ENCODE data around the gene PDILT.
"Not testable (repeated sequence)": the region's sequence is repeated elsewhere in the genome, so short reads cannot be mapped to it uniquely, and the experiment has no call there.

Gene PDILT

DNA sequence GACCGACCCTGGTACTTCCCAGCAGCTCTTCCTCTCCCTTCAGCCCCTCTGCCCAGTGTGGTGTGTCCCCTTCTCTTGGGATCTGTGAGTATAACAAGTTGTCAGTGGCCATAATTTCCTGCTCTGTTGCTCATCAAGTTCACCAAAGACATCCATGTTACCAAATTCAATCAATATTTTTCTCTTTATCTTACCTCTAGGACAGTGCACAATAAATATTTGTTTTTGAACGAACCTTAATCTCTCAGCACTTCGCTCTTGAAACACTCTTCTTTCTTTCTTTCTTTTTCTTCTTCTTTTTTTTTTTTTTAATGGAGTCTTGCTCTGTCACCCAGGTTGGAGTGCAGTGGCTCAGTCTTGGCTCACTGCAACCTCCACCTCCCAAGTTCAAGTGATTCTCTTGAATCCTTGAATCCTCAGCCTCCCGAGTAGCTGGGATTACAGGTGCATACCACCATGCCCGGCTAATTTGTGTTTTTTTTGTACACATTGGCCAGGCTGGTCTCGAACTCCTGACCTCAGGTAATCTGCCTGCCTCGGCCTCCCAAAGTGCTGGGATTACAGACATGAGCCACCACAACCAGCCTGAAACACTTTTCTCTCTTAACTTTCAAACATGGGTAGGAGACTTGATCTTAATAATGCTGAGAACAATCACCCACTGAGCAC, 49.3 kb downstream of the PDILT start:
- FAIRE-seq = no peak

- no peak for FAIRE-seq
Measured at GRCh38 chr16:20353379-20353778, 51.2 kb downstream of the PDILT start.

DNA sequence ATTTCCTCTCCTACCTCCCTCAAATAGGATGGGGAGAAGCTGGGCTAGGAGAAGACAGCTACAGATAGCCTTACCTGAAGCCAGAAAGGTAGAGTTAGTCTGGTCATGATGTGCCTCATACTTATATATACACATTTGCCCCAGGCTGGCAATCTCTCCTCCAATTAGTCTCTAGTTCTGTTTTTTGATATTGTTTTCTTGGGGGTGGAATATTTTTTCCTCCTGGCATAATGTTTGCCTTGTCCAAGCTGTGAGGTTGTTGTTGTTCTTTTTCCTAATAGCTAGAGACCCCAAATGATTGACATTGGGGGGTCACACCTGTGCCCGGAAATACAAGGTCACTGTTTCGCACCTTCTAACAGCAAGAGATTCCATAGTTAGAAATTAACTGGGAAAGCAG, 51.9 kb downstream of the PDILT start, which contains the start of gene UMOD:
Gene UMOD (minus strand): TSS at position 101 of the 400 bp plus-strand sequence. CDS start 1,978 bp downstream, outside the sequence.
- no peak for FAIRE-seq

GRCh38 chr16:20349615-20350014, 54.9 kb downstream of the PDILT start:
- no peak for FAIRE-seq

- FAIRE-seq = no peak
Measured at GRCh38 chr16:20348365-20349185, 56.0 kb downstream of the PDILT start.

DNA sequence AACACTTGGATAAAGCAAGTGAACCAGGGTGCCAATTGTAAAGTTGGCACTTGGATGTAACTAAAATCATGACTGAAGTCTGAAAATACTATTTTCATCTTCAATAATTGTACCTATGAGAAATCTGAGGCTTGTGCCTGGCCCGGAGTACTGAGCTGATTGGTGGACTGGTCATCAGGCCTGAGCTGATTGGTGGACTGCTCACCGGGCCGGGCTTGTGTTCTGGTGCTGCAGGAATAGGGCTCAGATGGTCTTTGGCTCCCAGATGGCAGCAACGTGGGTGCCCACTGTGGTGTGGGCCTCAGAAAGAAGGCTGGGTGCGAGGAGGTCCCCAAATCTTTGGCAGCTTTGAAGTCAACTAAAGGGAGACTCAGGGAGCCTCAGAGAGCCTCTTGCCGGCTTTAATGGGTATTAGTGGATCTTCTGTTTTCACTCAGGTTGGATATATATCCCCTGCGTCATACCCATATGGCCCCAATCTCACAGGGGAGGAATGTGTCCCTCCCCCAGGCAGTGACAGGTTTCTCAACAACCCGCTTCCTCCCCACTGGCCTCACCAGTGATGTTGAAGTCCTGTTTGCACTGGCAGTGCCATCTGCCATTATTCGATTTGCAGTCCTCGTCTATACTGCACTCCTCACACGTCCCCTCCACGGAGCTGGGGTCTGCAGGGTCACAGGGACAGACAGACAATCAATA, 56.7 kb downstream of the PDILT start:
- FAIRE-seq = no peak

- no peak for FAIRE-seq
Measured at GRCh38 chr16:20344611-20345010, 59.9 kb downstream of the PDILT start.

GRCh38 chr16:20339744-20340143, 64.8 kb downstream of the PDILT start:
- no peak for FAIRE-seq

GRCh38 chr16:20336955-20337354, 67.6 kb downstream of the PDILT start:
- FAIRE-seq = no peak

- FAIRE-seq = no peak
Measured at GRCh38 chr16:20334396-20334795, 70.1 kb downstream of the PDILT start.

GRCh38 chr16:20333120-20333519, 71.4 kb downstream of the PDILT start:
- no peak for FAIRE-seq

GRCh38 chr16:20332411-20332810, 72.1 kb downstream of the PDILT start:
- FAIRE-seq = no peak

GRCh38 chr16:20331635-20332034, 72.9 kb downstream of the PDILT start:
- no peak for FAIRE-seq

DNA sequence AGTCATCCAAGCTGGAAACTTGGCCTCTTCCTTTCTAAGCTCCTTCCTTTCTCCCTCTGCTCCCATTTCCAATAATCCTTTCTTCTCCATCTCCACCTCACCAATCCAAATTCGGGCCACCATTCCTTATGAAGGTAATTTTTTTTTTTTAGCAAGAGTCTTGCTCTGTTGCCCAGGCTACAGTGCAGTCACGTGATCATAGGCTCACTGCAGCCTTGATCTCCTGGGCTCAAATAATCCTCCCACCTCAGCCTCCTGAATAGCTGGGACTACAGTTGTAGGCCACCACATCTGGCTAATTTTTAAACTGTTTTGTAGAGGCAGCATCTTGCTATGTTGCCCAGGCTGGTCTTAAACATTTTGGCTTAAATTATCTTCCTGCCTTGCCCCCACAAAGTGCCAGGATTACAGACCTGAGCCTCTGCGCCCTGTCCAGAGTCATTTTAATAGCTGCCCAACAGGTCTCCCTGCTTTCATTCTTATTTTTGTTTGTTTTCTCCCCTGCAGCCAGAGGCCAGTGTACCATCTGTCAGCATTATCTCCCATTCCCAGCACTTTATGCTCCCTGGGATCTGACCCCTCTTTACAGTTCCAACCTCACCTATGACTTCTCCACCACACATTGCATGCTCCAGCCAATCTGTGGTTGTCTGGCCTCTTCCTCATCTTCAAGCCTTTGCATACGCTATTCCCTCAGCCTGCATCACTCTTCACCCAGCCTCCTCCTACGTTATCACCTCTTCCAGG, 75.0 kb downstream of the PDILT start:
- no peak for FAIRE-seq

DNA sequence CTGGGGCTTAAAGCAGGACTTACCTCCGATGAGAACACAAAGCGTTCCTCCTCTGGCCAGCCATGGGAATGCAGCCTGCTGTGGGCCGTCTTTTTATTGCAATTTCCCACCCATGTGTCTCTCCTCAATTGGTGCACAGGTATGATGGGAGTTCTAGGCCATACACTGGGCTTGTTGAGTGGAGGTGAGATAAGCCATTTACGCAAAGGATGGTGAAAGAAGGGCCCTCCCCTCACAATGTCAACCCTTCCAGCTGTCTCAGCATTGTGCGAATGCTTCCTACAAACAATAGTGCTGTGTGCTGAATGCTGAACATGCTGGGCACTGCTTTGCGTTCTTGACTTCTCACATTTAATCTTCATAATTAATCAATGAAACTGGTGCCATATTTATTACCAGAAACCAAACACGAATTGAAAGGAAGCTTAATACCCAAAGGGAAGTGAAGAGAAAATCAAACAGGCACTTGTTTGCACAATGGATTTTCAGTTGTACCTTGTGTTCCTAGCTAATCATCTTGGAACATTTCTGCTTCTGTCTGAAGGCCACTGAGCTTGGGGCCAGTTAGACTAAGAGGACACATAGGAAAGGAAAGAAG, 77.0 kb downstream of the PDILT start, which contains the start of gene GP2:
Gene GP2 (minus strand): TSS at position 70 of the 598 bp plus-strand sequence. CDS start 1,082 bp downstream, outside the sequence.
- FAIRE-seq = no peak

DNA sequence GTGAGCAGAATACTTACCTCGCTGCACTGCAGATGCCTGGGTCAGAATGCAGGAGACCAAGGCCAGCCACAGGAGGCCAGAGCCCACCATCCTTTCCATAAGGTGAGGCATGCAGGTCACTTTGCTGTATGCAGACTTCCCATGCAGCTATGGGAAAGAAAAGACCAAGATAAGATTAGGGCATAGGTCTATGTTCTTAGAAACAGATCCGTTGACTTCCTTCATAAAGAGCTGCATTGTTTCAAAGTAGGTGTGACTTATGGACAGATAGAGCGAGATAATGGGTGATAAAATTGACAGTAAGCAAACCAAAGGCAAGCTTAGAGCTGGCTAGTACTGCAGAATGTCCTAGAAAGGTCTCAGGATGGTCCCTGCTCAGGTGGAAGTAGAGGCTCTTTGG, 78.2 kb downstream of the PDILT start:
- no peak for FAIRE-seq

DNA sequence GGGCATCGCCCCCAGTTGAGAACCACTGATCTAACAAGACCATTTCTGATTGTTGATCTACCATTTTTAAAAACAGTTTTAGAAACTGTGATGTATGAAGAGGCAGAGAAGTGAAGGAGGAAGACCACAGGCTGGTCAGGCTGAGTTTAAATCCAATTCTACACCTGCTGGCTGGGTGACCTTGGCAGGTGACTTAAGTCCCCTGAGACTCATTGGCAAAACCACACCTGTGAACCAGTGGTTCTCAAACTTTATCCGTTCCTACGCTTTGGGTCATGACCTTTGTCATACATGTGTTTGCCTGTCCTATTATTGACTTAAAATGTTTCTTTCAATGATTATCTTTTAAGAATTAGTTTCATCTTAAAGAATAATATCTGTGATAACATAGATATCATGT, 79.5 kb downstream of the PDILT start:
- FAIRE-seq = no peak

DNA sequence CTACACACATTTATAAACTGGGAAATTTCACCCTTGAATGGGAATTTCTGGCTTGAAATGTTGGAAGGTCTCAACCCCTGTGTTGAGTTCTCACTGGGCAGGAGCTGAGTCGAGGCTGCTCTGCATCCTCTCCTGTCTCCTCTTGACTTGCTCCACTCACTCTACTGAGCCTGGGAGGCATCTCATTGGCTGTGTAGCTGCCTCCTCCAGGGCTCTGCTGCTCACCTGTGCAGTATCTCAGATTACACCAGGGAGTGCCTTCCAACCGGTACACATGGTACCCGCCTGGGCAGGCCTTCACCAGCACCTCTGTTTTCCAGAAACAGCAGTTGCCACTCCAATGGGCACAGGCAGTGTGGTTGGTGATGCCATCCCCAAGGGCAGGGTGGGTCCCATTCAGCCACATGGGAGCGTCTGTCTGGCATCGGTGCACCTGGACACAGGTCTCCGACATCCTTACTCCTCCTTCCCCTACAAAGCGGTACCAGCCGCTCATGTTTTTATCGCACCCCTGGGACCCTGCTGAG, 80.9 kb downstream of the PDILT start:
- no peak for FAIRE-seq

DNA sequence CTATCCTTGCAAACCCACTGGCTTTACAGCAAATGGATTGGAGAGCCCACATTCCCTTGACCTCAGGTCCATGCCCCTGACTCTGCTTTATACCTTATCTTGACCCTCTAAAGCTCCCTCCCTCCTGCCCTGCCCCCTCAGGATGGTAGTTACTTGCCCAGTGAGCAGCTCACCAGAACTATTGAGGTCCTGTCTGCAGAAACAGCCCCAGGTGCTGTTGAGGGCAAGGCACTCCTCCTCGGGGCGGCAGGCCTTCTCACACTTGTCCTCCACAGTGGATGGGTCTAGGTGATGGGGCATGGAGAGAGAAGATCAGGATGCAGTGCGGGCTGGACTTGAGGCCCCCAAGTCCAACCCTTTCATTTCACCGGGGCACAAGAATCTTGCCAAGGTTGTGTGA, 81.8 kb downstream of the PDILT start:
- no peak for FAIRE-seq

- FAIRE-seq = no peak
Measured at GRCh38 chr16:20321671-20322070, 82.9 kb downstream of the PDILT start.

GRCh38 chr16:20321051-20321450, 83.5 kb downstream of the PDILT start:
- not testable (repeated sequence) for FAIRE-seq

DNA sequence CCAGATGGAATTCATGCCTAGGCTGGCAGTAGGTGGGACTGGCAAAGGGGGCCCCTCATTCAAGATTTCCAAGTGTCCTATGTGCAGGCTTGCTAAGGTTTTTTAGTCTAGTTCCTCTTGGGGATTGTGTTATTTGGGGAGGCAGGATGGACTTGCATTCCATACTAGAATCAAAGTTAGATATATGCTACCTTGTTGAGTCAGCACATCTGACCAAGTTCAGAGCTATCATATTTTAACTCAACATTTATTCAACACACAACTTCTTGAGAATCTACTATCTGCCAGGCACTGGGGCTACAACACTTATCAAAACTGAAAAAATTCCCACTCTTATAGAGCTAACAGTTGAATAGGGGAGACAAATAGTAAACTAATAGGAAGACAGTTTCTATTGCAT, 83.9 kb downstream of the PDILT start:
- no peak for FAIRE-seq

Data from TTC549 (cell line).